HepG2 (cell line): Measurements from ENCODE around the gene ZFP62. TPM values are rescaled to one million over a fixed set of nuclear protein-coding genes. Genes with fewer than 3 reads are reported as not detected.
"Not testable (repeated sequence)": the region's sequence is repeated elsewhere in the genome, so short reads cannot be mapped to it uniquely, and the experiment has no call there.

Source experiments
- DRAP1 ChIP-seq: IDR thresholded peaks from 2 replicates; pipeline ENCODE4 v1.6.1; 2016; ENCODE audit warnings: missing genetic modification reagents, missing compliant biosample characterization
- ETV6 ChIP-seq: sonication (generic); formaldehyde crosslinking; conservative IDR thresholded peaks from 2 replicates; pipeline ENCODE4 v1.4.0; 2020; ENCODE audit warnings: missing genetic modification reagents
- KAT8 ChIP-seq: IDR thresholded peaks from 2 replicates; pipeline ENCODE4 v1.6.1; 2016; ENCODE audit warnings: missing genetic modification reagents, missing compliant biosample characterization
- KLF12 ChIP-seq: sonication (generic); formaldehyde crosslinking; IDR thresholded peaks from 2 replicates; pipeline ENCODE4 v1.4.0; 2020; ENCODE audit warnings: missing genetic modification reagents, borderline replicate concordance
- MIER2 ChIP-seq: IDR thresholded peaks from 2 replicates; pipeline ENCODE4 v1.6.1; 2016; ENCODE audit warnings: missing biosample characterization, missing genetic modification reagents
- MTA1 ChIP-seq: sonication (generic); formaldehyde crosslinking; IDR thresholded peaks from 2 replicates; pipeline ENCODE4 v1.4.0; 2020; ENCODE audit warnings: missing genetic modification reagents, mild to moderate bottlenecking, borderline replicate concordance
- POGK ChIP-seq: sonication (generic); formaldehyde crosslinking; conservative IDR thresholded peaks from 2 replicates; pipeline ENCODE4 v1.8.0; 2022; ENCODE audit warnings: mild to moderate bottlenecking, moderate library complexity, missing genetic modification reagents
- RAD21 ChIP-seq: fragments of 450-650 bp; formaldehyde crosslinking; IDR thresholded peaks from 2 replicates; pipeline ENCODE4 v1.5.0; 2020; ENCODE audit warnings: mild to moderate bottlenecking
- SAFB2 ChIP-seq: sonication (generic); formaldehyde crosslinking; IDR thresholded peaks from 2 replicates; pipeline ENCODE4 v1.5.1; 2020; ENCODE audit warnings: missing genetic modification reagents, low read depth, mild to moderate bottlenecking, borderline replicate concordance
- SOX13 ChIP-seq, 3 experiments: fragments of 450-650 bp in 1 of 3; sonication (generic) in 1 of 3; formaldehyde crosslinking in 1 of 3; IDR thresholded peaks in 2 of 3; conservative IDR thresholded peaks in 1 of 3; 2 replicates each; pipeline versions ENCODE4 v1.5.0 to v1.6.1; 2016 to 2020; ENCODE audit warnings: antibody characterized with exemption in 1 of 3, mild to moderate bottlenecking in 1 of 3, missing compliant biosample characterization in 1 of 3, missing genetic modification reagents in 1 of 3, moderate library complexity in 1 of 3
- STAG1 ChIP-seq: sonication (generic); formaldehyde crosslinking; IDR thresholded peaks from 2 replicates; pipeline ENCODE4 v1.4.0; 2020; ENCODE audit warnings: missing genetic modification reagents
- ZBTB4 ChIP-seq: sonication (generic); formaldehyde crosslinking; IDR thresholded peaks from 2 replicates; pipeline ENCODE4 v1.4.0; 2020; ENCODE audit warnings: missing genetic modification reagents, mild to moderate bottlenecking, borderline replicate concordance
- ZBTB7B ChIP-seq: sonication (generic); formaldehyde crosslinking; IDR thresholded peaks from 2 replicates; pipeline ENCODE4 v1.4.0; 2020; ENCODE audit warnings: missing genetic modification reagents
- ZNF331 ChIP-seq: sonication (generic); formaldehyde crosslinking; IDR thresholded peaks from 2 replicates; pipeline ENCODE4 v1.4.0; 2020; ENCODE audit warnings: missing genetic modification reagents
- ZNF431 ChIP-seq: sonication (generic); formaldehyde crosslinking; IDR thresholded peaks from 2 replicates; pipeline ENCODE4 v1.9.0; 2022; ENCODE audit warnings: missing genetic modification reagents, low read depth, mild to moderate bottlenecking, borderline replicate concordance
- ZNF687 ChIP-seq: sonication (generic); formaldehyde crosslinking; IDR thresholded peaks from 2 replicates; pipeline ENCODE4 v1.5.1; 2020; ENCODE audit warnings: mild to moderate bottlenecking, missing genetic modification reagents, moderate library complexity
- ZNF724P ChIP-seq: sonication (generic); formaldehyde crosslinking; IDR thresholded peaks from 2 replicates; pipeline ENCODE4 v1.8.0; 2022; ENCODE audit warnings: missing genetic modification reagents, borderline replicate concordance
- ZSCAN29 ChIP-seq: sonication (generic); formaldehyde crosslinking; conservative IDR thresholded peaks from 2 replicates; pipeline ENCODE4 v1.4.0; 2020; ENCODE audit warnings: mild to moderate bottlenecking, missing genetic modification reagents
- polyA plus RNA-seq, 8 experiments: library from polyadenylated mRNA; depleted of rRNA in 3 of 8; stranded (reverse) in 7 of 8; unstranded in 1 of 8; fragments of >200 nt; fragmentation: Illumina TruSeq in 4 of 8; extraction: Trizol in 4 of 8; gene quantifications; 2 replicates each; pipeline versions ENCODE4 v1.2.1 to v1.2.3, GENCODE V29; 2011 to 2016; ENCODE audit warnings: low read depth in 4 of 8, missing spikeins in 1 of 8, mixed read lengths in 1 of 8; ENCODE audit not compliant: insufficient read depth in 1 of 8
- total RNA-seq, 5 experiments: library from RNA; depleted of rRNA; stranded (reverse); fragments of >200 nt; fragmentation: Illumina TruSeq; extraction: Trizol; gene quantifications; 2 replicates each; pipeline ENCODE4 v1.2.3, GENCODE V29; 2016; ENCODE audit warnings: low read depth in 1 of 5

Gene ZFP62
- total and polyA plus RNA-seq, 2 of the 13 experiments (the other 11 are each of a cell fraction or from before 2014, with no cell fraction given), result 8.2 to 19.4 TPM

GRCh38 chr5:180885845-180886529 lies 24.9 kb upstream of the ZFP62 start (continued):
- TF ChIP-seq ZBTB4, result 0 out of 2 replicates have a peak, but pooled peaks have one; percentile 35
- TF ChIP-seq ETV6, result 0 out of 2 replicates have a peak, but pooled peaks have one; percentile 68
- peak; percentile 40; the same call in 1 of the 2 replicates for TF ChIP-seq DRAP1 (CRISPR knock-in tag)
- 0 out of 2 replicates have a peak, but pooled peaks have one; percentile 59 for TF ChIP-seq ZSCAN29 (CRISPR knock-in tag)
- peak; percentile 45; the same call in 1 of the 2 replicates for TF ChIP-seq RAD21 (CRISPR knock-in tag)
- 0 out of 2 replicates have a peak, but pooled peaks have one; percentile 24 for TF ChIP-seq ZNF724P (CRISPR knock-in tag)
- peak; percentile 73 for TF ChIP-seq ZNF687
- TF ChIP-seq ZNF331, result peak; percentile 70; the same call in 1 of the 2 replicates
- peak; percentile 80; the same call in 1 of the 2 replicates for TF ChIP-seq KLF12 (CRISPR knock-in tag)
- TF ChIP-seq SOX13 (IDR thresholded peaks at IDR 0.05), result not testable (repeated sequence)
- TF ChIP-seq SOX13 (CRISPR knock-in tag; conservative IDR thresholded peaks at IDR 0.05 in 1 of 2, IDR thresholded peaks at IDR 0.05 in 1 of 2), result peak in 1 of 2 experiments; percentile 57; a peak in 2 of 4 replicates
- TF ChIP-seq ZNF431 (CRISPR knock-in tag), result 0 out of 2 replicates have a peak, but pooled peaks have one; percentile 21
- peak; percentile 51; the same call in 1 of the 2 replicates for TF ChIP-seq KAT8 (CRISPR knock-in tag)
- TF ChIP-seq ZBTB7B (CRISPR knock-in tag), result peak; percentile 39; the same call in 1 of the 2 replicates
- TF ChIP-seq SAFB2 (CRISPR knock-in tag), result 0 out of 2 replicates have a peak, but pooled peaks have one; percentile 28
- 0 out of 2 replicates have a peak, but pooled peaks have one; percentile 6 for TF ChIP-seq STAG1
- peak; percentile 76; the same call in 1 of the 2 replicates for TF ChIP-seq MIER2 (CRISPR knock-in tag)
- TF ChIP-seq MTA1, result peak; percentile 80
- peak; percentile 62; the same call in 1 of the 2 replicates for TF ChIP-seq POGK (CRISPR knock-in tag)
